ENCODE measurements around the gene TNFRSF9. TPM values are rescaled to one million over a fixed set of nuclear protein-coding genes. Genes with fewer than 3 reads are reported as not detected.

The TNFRSF9 gene
- total RNA-seq, 1 experiment from 2014 or later = not detected

GRCh38 chr1:7956218-7957032 lies 15.8 kb upstream of the TNFRSF9 start:
- Mint-ChIP-seq H3K9me3 (peaks cover 7% of the 10 kb centered on the region), H3K4me3 (no peak overlapping the region), H3K4me1 (peaks cover 7% of the 10 kb centered on the region; the same call in 1 of the 2 replicates), H3K27ac (no peak overlapping the region), H3K36me3 (peaks cover 7% of the 10 kb centered on the region), H3K27me3 (ENCODE audit: low read depth) (peaks cover 19% of the 10 kb centered on the region)
- no peak for DNase-seq (ENCODE audit: low spot score)
- ATAC-seq = no peak
- no peak for TF ChIP-seq CTCF (IDR thresholded peaks at IDR 0.05)
- TF ChIP-seq, protein P1, sequence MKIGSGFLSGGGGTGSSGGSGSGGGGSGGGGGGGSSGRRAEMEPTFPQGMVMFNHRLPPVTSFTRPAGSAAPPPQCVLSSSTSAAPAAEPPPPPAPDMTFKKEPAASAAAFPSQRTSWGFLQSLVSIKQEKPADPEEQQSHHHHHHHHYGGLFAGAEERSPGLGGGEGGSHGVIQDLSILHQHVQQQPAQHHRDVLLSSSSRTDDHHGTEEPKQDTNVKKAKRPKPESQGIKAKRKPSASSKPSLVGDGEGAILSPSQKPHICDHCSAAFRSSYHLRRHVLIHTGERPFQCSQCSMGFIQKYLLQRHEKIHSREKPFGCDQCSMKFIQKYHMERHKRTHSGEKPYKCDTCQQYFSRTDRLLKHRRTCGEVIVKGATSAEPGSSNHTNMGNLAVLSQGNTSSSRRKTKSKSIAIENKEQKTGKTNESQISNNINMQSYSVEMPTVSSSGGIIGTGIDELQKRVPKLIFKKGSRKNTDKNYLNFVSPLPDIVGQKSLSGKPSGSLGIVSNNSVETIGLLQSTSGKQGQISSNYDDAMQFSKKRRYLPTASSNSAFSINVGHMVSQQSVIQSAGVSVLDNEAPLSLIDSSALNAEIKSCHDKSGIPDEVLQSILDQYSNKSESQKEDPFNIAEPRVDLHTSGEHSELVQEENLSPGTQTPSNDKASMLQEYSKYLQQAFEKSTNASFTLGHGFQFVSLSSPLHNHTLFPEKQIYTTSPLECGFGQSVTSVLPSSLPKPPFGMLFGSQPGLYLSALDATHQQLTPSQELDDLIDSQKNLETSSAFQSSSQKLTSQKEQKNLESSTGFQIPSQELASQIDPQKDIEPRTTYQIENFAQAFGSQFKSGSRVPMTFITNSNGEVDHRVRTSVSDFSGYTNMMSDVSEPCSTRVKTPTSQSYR (CRISPR knock-in tag; IDR thresholded peaks at IDR 0.05) = no peak
- no peak for TF ChIP-seq GABPB1 (CRISPR knock-in tag; IDR thresholded peaks at IDR 0.05)
- no peak for TF ChIP-seq ZNF671 (CRISPR knock-in tag; IDR thresholded peaks at IDR 0.05)
- TF ChIP-seq CREM (CRISPR knock-in tag; IDR thresholded peaks at IDR 0.05) = no peak
- no peak for TF ChIP-seq ZNF425 (CRISPR knock-in tag; conservative IDR thresholded peaks at IDR 0.05)
- ChIA-PET CTCF (no interaction called here), POLR2A (no interaction called here)

DNA sequence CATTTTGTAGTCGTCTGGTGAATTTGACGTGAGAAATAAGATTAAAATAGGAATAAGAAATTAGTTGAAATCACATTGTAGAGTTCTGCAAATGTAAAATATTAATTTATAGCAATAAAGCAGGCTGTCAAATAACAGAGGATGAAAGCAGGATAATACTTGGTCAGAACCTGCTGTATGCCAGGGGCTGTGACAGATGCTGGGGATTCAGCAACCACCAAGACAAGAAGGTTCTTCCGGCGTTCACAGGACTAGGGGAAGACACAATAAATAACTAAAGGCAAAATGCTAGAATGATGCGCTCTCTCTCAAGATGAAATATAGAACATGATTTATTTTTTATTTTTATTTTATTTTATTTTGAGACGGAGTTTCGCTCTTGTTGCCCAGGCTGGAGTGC lies 14.0 kb upstream of the TNFRSF9 start:
- Mint-ChIP-seq H3K4me1 (no peaks in the 10 kb centered on the region; the same call in 1 of the 2 replicates), H3K4me3 (peak overlapping the region; percentile 57), H3K36me3 (peaks cover 10% of the 10 kb centered on the region), H3K27me3 (ENCODE audit: low read depth) (peaks cover 19% of the 10 kb centered on the region), H3K27ac (no peak overlapping the region), H3K9me3 (peaks cover 13% of the 10 kb centered on the region)
- no peak for TF ChIP-seq ZSCAN18 (CRISPR knock-in tag; IDR thresholded peaks at IDR 0.05)
- TF ChIP-seq MYBL2 (CRISPR knock-in tag; IDR thresholded peaks at IDR 0.05) = no peak
- TF ChIP-seq NFYB (CRISPR knock-in tag; conservative IDR thresholded peaks at IDR 0.05; ENCODE audit: low read depth) = no peak
- TF ChIP-seq, protein P1 (CRISPR knock-in tag; IDR thresholded peaks at IDR 0.05) = no peak
- no peak for TF ChIP-seq ZBTB21 (CRISPR knock-in tag; IDR thresholded peaks at IDR 0.05; ENCODE audit: borderline replicate concordance)
- ChIA-PET POLR2A (no interaction called here), CTCF (no interaction called here)
- no peak for DNase-seq (ENCODE audit: low spot score)
- no peak for ATAC-seq
